ENCODE measurements around the gene TJP3.

Gene TJP3

GRCh38 chr19:3725121-3725520, 16.9 kb downstream of the TJP3 start:
- H3K4me3 ChIP-seq (ENCODE audit: low read length): no peak overlapping the region
- TF ChIP-seq ZNF274 (IDR thresholded peaks at IDR 0.05; ENCODE audit: low read depth, low read length): no peak

- no peak for TF ChIP-seq ZNF274 (IDR thresholded peaks at IDR 0.05; ENCODE audit: low read depth, low read length)
- H3K4me3 ChIP-seq (ENCODE audit: low read length): no peak overlapping the region
Measured at GRCh38 chr19:3725640-3726310, 17.6 kb downstream of the TJP3 start.

- H3K4me3 ChIP-seq (ENCODE audit: low read length): no peak overlapping the region
- TF ChIP-seq ZNF274 (IDR thresholded peaks at IDR 0.05; ENCODE audit: low read depth, low read length): no peak
Measured at GRCh38 chr19:3730457-3730958, 22.3 kb downstream of the TJP3 start.

GRCh38 chr19:3732108-3732507, 23.9 kb downstream of the TJP3 start:
- TF ChIP-seq ZNF274 (IDR thresholded peaks at IDR 0.05; ENCODE audit: low read depth, low read length): no peak
- H3K4me3 ChIP-seq (ENCODE audit: low read length): no peak overlapping the region

GRCh38 chr19:3733549-3734309, 25.5 kb downstream of the TJP3 start:
- no peak for TF ChIP-seq ZNF274 (IDR thresholded peaks at IDR 0.05; ENCODE audit: low read depth, low read length)
- no peak overlapping the region for H3K4me3 ChIP-seq (ENCODE audit: low read length)

GRCh38 chr19:3734310-3734600, 26.1 kb downstream of the TJP3 start:
- H3K4me3 ChIP-seq (ENCODE audit: low read length): no peak overlapping the region
- no peak for TF ChIP-seq ZNF274 (IDR thresholded peaks at IDR 0.05; ENCODE audit: low read depth, low read length)

- H3K4me3 ChIP-seq (ENCODE audit: low read length): no peak overlapping the region
- TF ChIP-seq ZNF274 (IDR thresholded peaks at IDR 0.05; ENCODE audit: low read depth, low read length): no peak
Measured at GRCh38 chr19:3736106-3736724, 28.0 kb downstream of the TJP3 start.

GRCh38 chr19:3737487-3738205, 29.5 kb downstream of the TJP3 start:
- H3K4me3 ChIP-seq (ENCODE audit: low read length): no peak overlapping the region
- TF ChIP-seq ZNF274 (IDR thresholded peaks at IDR 0.05; ENCODE audit: low read depth, low read length): no peak

GRCh38 chr19:3738477-3739220, 30.5 kb downstream of the TJP3 start:
- TF ChIP-seq ZNF274 (IDR thresholded peaks at IDR 0.05; ENCODE audit: low read depth, low read length): no peak
- no peak overlapping the region for H3K4me3 ChIP-seq (ENCODE audit: low read length)

- TF ChIP-seq ZNF274 (IDR thresholded peaks at IDR 0.05; ENCODE audit: low read depth, low read length): no peak
- no peak overlapping the region for H3K4me3 ChIP-seq (ENCODE audit: low read length)
Measured at GRCh38 chr19:3740431-3740830, 32.2 kb downstream of the TJP3 start.

GRCh38 chr19:3743486-3743885, 35.3 kb downstream of the TJP3 start:
- no peak overlapping the region for H3K4me3 ChIP-seq (ENCODE audit: low read length)
- TF ChIP-seq ZNF274 (IDR thresholded peaks at IDR 0.05; ENCODE audit: low read depth, low read length): no peak

GRCh38 chr19:3745363-3746045, 37.3 kb downstream of the TJP3 start:
- TF ChIP-seq ZNF274 (IDR thresholded peaks at IDR 0.05; ENCODE audit: low read depth, low read length): no peak
- no peak overlapping the region for H3K4me3 ChIP-seq (ENCODE audit: low read length)

GRCh38 chr19:3746371-3747056, 38.3 kb downstream of the TJP3 start:
- no peak for TF ChIP-seq ZNF274 (IDR thresholded peaks at IDR 0.05; ENCODE audit: low read depth, low read length)
- no peak overlapping the region for H3K4me3 ChIP-seq (ENCODE audit: low read length)
